GM12874 (cell line): ENCODE results near the gene ATG16L2.
A peak's percentile ranks its signal among the peaks of the same experiment; 100 is the strongest.

Experiments used
- TF ChIP-seq, protein P1 (sequence below): IDR thresholded peaks from 2 replicates; pipeline ENCODE4 v1.5.1; 2011; ENCODE audit warnings: low read depth, mild to moderate bottlenecking, control low read depth, low read length, moderate library complexity; ENCODE audit not compliant: insufficient read depth

Gene ATG16L2

GRCh38 chr11:72814286-72815109 lies at the start of gene ATG16L2:
ATG16L2 (plus strand) TSS chr11:72814411; CDS start chr11:72814446, 35 bp downstream.
- TF ChIP-seq, protein P1, sequence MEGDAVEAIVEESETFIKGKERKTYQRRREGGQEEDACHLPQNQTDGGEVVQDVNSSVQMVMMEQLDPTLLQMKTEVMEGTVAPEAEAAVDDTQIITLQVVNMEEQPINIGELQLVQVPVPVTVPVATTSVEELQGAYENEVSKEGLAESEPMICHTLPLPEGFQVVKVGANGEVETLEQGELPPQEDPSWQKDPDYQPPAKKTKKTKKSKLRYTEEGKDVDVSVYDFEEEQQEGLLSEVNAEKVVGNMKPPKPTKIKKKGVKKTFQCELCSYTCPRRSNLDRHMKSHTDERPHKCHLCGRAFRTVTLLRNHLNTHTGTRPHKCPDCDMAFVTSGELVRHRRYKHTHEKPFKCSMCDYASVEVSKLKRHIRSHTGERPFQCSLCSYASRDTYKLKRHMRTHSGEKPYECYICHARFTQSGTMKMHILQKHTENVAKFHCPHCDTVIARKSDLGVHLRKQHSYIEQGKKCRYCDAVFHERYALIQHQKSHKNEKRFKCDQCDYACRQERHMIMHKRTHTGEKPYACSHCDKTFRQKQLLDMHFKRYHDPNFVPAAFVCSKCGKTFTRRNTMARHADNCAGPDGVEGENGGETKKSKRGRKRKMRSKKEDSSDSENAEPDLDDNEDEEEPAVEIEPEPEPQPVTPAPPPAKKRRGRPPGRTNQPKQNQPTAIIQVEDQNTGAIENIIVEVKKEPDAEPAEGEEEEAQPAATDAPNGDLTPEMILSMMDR = peak; percentile 22; the same call in 1 of the 2 replicates

- TF ChIP-seq, protein P1 = no peak
Measured at GRCh38 chr11:72764503-72764902, 49.7 kb upstream of the ATG16L2 start.

DNA sequence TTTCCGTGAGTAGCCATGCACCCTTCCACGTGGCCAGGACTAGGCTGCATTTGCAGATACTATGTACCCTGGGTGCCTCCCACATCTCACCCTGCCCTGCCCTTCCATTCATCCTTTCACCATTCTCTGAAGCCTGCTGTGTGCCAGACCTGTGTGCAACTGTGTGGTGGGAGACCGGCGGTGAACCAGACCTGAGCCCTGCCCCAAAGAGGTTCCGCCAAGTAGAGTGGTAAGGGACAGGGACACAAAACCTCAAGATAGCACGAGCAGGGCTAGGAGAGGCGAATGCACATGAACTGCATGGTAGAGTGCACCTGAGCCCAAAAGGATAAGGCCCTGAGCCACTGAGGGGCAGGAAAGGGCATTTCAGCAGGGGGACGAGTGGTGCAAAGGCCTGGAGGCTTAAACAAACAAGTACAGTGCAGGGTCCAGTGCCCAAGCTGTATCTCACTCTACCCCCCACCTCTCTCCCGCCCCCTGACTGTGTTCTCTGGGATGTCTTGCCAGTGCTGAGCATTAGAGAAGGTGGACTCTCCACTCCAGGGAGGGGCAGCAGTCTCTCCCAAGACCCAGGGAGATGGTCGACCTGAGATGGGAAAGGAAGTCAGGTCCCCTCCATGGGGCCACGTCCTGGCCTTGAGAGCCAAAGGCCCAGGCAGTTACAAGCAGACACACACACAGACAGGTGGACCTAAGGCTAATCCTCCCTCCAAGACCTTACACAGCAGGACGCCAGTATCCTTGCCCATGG lies 47.9 kb upstream of the ATG16L2 start:
- TF ChIP-seq, protein P1 = no peak

GRCh38 chr11:72767203-72768062 lies 46.8 kb upstream of the ATG16L2 start:
- TF ChIP-seq, protein P1 = no peak

GRCh38 chr11:72768581-72768980 lies 45.6 kb upstream of the ATG16L2 start:
- TF ChIP-seq, protein P1 = no peak

DNA sequence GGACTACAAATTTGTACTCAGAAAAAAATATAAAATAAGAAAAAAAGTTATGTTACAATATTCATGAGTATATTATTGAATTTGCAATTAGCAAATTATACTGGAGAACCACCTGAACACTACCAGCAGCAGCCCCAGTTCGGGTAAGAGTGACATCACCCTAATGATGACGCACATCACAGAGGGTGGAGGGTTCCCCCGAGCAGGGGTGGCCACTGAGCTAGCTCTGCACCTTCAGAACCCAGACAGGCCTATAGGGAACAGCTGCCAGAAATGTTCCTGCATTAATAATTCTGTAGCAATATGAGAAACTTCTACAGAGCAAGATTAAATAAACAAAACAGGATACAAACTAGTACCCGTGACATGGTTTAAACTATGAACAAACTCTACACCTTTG lies 44.5 kb upstream of the ATG16L2 start:
- TF ChIP-seq, protein P1 = no peak

DNA sequence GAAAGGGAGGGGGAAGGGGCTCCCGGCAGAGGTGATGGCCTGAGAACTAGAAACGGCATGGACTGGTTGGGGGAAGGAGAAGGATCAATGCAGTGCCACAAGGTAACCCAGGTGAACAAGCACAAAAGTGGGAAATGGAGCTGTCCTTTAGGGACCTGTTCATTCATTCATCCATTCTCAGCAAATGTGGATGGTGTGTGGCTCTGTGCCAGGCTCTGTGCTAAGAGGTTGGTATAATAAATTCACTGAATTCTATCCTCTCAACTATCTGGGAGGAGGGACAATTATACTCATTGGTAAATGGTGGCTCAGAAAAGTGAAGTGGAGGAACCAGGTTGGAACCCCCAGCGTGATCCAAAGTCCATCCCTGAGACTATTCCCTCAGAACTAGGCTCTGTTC lies 43.4 kb upstream of the ATG16L2 start:
- TF ChIP-seq, protein P1 = no peak
